HG03354 (cell line): Measurements from ENCODE around the gene ASF1A.

Experiments used
- ATAC-seq: cut with Tn5 transposase; IDR thresholded peaks from one replicate; pipeline ENCODE4 v1.9.1; 2021; ENCODE audit warnings: mild to moderate bottlenecking; ENCODE audit not compliant: unreplicated experiment, poor library complexity, severe bottlenecking

The ASF1A gene

DNA sequence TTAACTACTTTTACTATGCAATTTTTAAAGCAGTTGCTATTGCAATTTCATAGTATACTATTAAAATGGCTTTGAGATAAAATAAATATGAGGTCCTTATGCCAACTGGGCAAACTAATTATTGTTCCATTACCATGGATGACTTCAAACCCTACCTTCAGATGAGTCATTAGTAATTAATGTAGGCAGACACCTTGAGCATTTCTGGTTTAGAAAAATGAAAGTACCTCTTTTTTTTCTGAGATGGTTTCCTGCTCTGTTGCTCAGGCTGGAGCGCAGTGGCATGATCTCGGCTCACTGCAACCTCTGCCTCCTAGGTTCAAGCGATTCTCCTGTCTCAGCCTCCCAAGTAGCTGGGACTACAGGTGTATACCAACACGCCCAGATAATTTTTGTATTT, 11.9 kb downstream of the ASF1A start:
- ATAC-seq = no peak

- ATAC-seq = no peak
Observed at GRCh38 chr6:118908441-118908840, 14.5 kb downstream of the ASF1A start.

DNA sequence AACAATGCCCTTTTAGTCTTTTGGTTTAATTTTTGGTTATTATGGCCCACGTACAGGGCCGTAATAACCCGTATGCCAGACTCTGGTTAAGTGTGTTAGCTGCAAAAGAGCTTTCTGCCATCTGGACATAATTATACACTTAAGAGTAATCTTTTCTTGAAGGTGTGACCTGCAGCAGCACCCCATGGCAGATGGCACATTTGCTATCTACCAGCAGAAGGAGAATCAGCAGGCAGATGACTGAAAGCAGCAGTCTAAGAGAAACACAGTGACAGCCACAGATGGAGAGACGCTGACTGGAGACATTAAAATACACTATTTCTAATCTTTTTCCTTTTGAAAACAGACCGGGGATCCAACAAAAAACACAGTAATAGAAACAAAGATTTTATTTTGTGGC, 18.7 kb downstream of the ASF1A start:
- ATAC-seq = no peak

DNA sequence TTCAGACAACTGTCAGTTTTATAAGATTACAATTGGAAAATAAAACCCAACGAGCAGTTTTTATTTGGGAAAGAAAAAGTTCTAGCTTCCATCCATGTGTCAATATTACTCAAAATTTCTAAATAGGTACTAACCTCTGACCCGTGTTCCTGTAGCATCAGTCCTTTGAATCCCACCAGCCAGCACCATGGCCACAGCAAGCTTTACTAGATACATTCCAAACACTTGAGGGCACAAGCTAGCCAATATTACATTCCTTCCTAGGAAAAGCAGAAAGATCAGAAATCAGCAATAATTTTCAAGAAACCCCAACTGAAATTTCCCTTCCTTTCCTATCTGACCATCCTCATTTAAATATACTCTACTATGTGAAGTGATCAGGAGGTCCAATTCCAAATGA, 19.2 kb downstream of the ASF1A start:
- ATAC-seq = no peak

DNA sequence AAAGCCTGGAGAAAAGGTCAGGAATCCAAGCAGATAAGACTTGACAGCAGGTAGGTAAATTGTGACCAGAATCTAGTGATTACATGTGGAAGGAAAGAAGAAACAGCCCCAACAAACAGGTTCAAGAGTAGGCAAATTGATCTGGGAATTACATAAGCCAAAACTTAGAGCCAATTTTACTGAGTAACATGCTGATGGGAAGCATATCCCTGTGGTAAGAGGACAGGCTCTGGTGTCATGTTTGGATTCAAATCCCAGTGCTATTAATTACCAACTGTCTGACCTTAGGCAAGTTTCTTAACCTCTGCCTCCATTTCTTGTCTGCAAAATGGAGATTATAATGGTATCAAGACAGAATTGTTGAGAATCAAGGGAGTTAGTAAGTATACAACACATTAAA, 20.6 kb downstream of the ASF1A start:
- no peak for ATAC-seq

DNA sequence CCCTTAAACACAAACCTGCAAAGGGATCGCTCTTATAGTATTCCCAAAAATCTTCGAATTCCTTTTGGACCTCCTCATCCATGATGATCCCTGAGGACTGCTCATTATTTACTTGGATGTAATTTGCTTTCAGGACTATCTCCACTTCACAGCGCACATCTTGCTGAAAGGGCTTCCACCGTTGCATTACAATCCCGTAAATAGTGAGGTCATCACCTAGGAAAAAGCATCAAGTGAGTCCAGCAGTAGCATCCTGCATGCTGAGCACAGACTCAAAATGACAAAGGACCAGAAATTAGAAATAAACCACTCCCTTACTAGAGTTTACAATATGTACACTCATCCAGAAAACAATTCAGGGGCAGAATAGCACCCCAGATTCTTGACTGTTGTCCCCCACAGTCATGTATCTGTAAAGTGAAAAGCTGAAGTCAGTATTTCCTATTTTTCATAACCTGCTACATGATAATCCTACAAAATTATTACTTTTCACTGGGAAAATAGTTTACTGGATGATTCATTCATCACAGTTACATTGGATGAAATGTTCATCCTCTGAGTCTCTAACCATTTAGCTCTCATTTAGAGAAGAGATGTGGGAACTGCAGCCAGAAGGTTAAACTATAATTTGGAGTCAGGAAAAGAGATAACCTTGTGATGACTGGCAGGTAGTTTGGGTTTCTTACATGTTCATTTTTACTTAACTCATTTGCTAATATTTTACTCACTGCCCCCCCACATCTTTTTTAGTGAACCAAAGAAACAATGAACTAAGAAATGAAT, 23.8 kb downstream of the ASF1A start:
- ATAC-seq = no peak

GRCh38 chr6:118918329-118918725, 24.4 kb downstream of the ASF1A start:
- ATAC-seq = no peak

DNA sequence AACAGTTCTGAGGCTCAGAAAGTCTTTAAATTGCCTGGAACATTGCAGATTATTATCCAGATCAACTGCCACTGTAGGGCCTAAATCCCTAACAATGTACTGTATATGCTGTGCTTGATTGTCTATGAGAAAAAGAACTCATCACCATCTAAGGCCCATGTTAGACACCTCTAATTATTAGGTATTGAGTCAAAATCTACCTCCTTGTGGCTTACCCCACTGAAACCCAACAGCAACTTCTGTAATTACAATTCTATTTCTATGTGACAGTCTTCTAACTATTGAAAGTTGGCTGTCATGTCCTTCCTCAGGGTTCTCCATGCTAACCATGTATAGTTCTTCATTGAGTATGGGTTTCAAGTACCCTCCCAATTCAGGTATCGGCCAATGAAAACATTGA, 27.1 kb downstream of the ASF1A start:
- ATAC-seq = no peak

DNA sequence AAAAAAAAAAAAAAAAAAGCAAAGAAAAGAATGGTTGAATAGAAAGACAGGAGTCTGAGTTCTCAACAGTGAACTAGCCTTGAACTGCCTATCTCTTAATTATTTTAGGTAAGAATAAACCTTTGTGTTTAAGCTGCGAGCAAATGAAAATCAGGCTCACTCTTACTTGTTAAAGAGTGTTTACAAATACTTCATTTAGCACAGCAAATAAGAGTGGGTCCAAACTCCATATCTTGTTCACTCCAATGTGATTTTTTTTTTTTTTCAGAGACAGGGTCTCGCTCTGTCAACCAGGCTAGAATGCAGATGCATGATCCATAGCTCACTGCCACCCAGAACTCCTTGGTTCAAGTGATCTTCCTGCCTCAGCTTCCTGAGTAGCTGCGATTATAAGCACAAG, 29.1 kb downstream of the ASF1A start:
- no peak for ATAC-seq

GRCh38 chr6:118930680-118931079, 36.7 kb downstream of the ASF1A start:
- ATAC-seq = no peak

- no peak for ATAC-seq
Observed at GRCh38 chr6:118931436-118931835, 37.5 kb downstream of the ASF1A start.

GRCh38 chr6:118932421-118932820, 38.5 kb downstream of the ASF1A start:
- ATAC-seq = no peak

DNA sequence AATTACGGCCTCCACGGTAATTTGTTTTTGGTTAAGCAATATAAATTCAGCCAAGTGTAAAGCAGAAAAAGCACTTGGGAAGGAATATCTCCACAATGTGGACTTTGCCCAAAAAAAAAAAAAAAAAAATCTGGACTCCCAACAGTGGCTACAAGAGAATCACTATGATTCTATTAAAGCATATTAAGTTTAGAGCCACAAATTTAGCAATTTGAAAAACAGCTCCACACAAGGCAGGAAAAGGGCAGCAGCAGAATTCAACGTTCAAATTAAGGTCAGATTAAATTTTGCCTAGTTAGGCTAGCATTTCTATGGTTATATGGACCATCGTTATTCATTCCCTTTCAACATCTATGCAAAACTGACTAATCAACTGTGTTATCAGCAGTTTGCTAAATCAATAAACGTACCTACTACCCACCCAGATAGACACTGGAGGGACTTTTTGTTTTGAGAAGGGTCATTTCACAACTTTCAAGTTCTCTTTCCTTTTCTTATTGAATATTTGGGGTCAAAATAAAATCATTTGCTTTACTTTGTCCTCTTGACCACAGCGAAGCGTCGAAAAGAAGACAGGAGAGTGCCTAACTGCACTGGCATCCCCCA, 40.0 kb downstream of the ASF1A start:
- peak; percentile 3 for ATAC-seq

- peak; percentile 92 for ATAC-seq
Observed at GRCh38 chr6:118934461-118935330, 40.7 kb downstream of the ASF1A start, which contains the start of gene MCM9. Gene MCM9, minus strand, starts transcription at chr6:118935159. Its CDS starts 3,436 bp downstream, at chr6:118931723.

GRCh38 chr6:118935331-118935668, 41.3 kb downstream of the ASF1A start:
- ATAC-seq = peak; percentile 6

DNA sequence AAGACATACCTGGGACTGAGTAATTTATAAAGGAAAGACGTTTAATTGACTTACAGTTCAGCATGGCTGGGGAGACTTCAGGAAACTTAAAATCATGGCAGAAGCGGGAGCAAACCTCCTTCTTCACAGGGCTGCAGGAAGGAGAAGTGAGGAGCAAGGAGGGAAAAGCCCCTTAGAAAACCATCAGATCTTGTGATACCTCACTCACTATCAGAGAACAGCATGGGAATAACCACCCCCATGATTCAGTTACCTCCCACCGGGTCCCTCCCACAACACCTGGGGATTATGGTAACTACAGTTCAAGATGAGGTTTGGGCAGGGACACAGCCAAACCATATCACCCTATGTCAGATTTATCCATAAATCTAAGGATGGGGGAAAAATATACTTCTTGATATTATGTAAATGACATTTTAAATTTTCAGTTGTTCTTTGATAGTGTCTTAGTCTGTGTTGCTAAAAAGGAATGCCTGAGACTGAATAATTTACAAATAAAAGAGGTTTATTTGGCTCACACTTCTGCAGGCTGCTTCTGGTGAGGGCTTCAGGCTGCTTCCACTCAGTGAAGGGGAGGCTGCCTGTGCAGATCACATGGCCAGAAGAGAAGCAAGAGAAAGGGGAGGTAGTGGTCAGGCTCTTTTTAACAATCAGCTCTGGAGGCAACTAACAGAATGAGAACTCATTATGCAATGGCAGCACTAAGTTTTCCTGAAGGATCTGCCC, 42.2 kb downstream of the ASF1A start:
- ATAC-seq = no peak

- no peak for ATAC-seq
Observed at GRCh38 chr6:118939683-118940082, 45.7 kb downstream of the ASF1A start.

DNA sequence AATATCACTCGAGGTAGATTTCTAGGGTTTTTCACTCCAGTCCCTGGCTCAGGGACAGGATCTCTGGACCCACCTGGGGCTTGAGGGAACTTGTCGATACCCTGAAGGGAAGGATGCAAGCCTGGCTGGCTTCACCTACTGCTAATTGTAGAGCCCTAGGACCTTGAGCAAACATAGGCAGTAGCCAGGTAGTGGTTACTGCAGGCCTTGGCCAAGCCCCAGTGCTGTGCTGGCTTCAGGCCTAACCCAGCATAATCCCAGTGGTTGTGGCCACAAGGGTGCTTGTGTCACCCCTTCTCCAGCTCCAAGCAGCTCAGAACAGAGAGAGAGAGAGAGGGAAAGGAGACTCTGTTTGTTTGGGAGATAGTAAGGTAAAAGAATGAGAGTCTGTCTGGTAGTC, 46.8 kb downstream of the ASF1A start:
- no peak for ATAC-seq

- no peak for ATAC-seq
Observed at GRCh38 chr6:118945217-118945616, 51.3 kb downstream of the ASF1A start.

- ATAC-seq = no peak
Observed at GRCh38 chr6:118952683-118953082, 58.7 kb downstream of the ASF1A start.
